Neural cell (in vitro differentiated cells): ENCODE measurements around the gene GCN1. TPM values are rescaled to one million over a fixed set of nuclear protein-coding genes. Genes with fewer than 3 reads are reported as not detected.

Experiments used
- H2AFZ ChIP-seq: fragments of 200-600, 300-800 bp; sonication (generic), shearing (Covaris generic); 2 replicates; pipeline ENCODE4 v1.6.0; 2014; ENCODE audit warnings: low read depth, mild to moderate bottlenecking, antibody characterized with exemption, low read length, moderate library complexity
- H3F3A ChIP-seq: fragments of 200-600 bp; shearing (Covaris generic); 2 replicates; pipeline ENCODE4 v1.6.1; 2016; ENCODE audit warnings: mild to moderate bottlenecking, moderate library complexity, mixed read lengths, antibody characterized with exemption, low read length; ENCODE audit not compliant: insufficient read depth, poor library complexity, severe bottlenecking
- H3K27ac ChIP-seq: fragments of 200-600, 300-800 bp; sonication (generic), shearing (Covaris generic); 2 replicates; pipeline ENCODE4 v1.5.1; 2014; ENCODE audit warnings: mild to moderate bottlenecking, low read length, moderate library complexity
- H3K27me3 ChIP-seq: fragments of 300-800, 200-600 bp; sonication (generic), shearing (Covaris generic); 2 replicates; pipeline ENCODE4 v1.6.0; 2014; ENCODE audit warnings: mild to moderate bottlenecking, low read depth, low read length, moderate library complexity; ENCODE audit not compliant: insufficient read depth
- H3K36me3 ChIP-seq: fragments of 300-800, 200-600 bp; sonication (generic), shearing (Covaris generic); 2 replicates; pipeline ENCODE4 v1.5.1; 2014; ENCODE audit warnings: mild to moderate bottlenecking, antibody characterized with exemption, low read length, moderate library complexity; ENCODE audit not compliant: insufficient read depth
- H3K4me2 ChIP-seq: fragments of 300-800, 200-600 bp; sonication (generic), shearing (Covaris generic); 2 replicates; pipeline ENCODE4 v1.6.0; 2014; ENCODE audit warnings: mild to moderate bottlenecking, low read length
- H3K4me3 ChIP-seq: fragments of 300-800, 200-600 bp; sonication (generic), shearing (Covaris generic); 2 replicates; pipeline ENCODE4 v1.5.1; 2014; ENCODE audit warnings: mild to moderate bottlenecking, low read length, moderate library complexity
- H3K79me2 ChIP-seq: fragments of 200-600 bp; shearing (Covaris generic); replicated peaks from 2 replicates; pipeline ENCODE4 v1.6.0; 2014; ENCODE audit warnings: mild to moderate bottlenecking, low read length, moderate library complexity; ENCODE audit not compliant: insufficient read depth
- H3K9ac ChIP-seq: fragments of 300-800, 200-600 bp; sonication (generic), shearing (Covaris generic); 2 replicates; pipeline ENCODE4 v1.6.1; 2016; ENCODE audit warnings: mild to moderate bottlenecking, low read length, mixed read lengths
- H3K9me2 ChIP-seq: fragments of 200-600 bp; shearing (Covaris generic); 2 replicates; pipeline ENCODE4 v1.6.1; 2016; ENCODE audit warnings: mild to moderate bottlenecking, low read length, mixed read lengths; ENCODE audit not compliant: insufficient read depth
- H3K9me3 ChIP-seq: fragments of 200-600, 300-800 bp; sonication (generic), shearing (Covaris generic); 2 replicates; pipeline ENCODE4 v1.6.1; 2016; ENCODE audit warnings: mild to moderate bottlenecking, mixed run types, low read length, moderate library complexity, mixed read lengths
- H4K20me1 ChIP-seq: fragments of 200-600 bp; shearing (Covaris generic); 2 replicates; pipeline ENCODE4 v1.6.1; 2016; ENCODE audit warnings: mild to moderate bottlenecking, mixed run types; ENCODE audit not compliant: insufficient read depth
- CTCF ChIP-seq: fragments of 450-650 bp; IDR thresholded peaks from 2 replicates; pipeline ENCODE4 v1.5.1; 2014; ENCODE audit warnings: antibody characterized with exemption, mild to moderate bottlenecking, moderate library complexity; ENCODE audit not compliant: poor library complexity, severe bottlenecking
- EP300 ChIP-seq: fragments of 450-650 bp; conservative IDR thresholded peaks from 2 replicates; pipeline ENCODE4 v1.6.1; 2014; ENCODE audit warnings: antibody characterized with exemption, mild to moderate bottlenecking, moderate library complexity; ENCODE audit not compliant: poor library complexity, severe bottlenecking
- EZH2 ChIP-seq: fragments of 200-600, 300-800 bp; shearing (Covaris generic), sonication (generic); IDR thresholded peaks from 2 replicates; pipeline ENCODE4 v1.6.1; 2014; ENCODE audit warnings: antibody characterized with exemption, low read length, borderline replicate concordance, mild to moderate bottlenecking; ENCODE audit not compliant: insufficient read depth, poor library complexity, severe bottlenecking
- MXI1 ChIP-seq: fragments of 450-650 bp; conservative IDR thresholded peaks from 2 replicates; pipeline ENCODE4 v1.6.1; 2014; ENCODE audit warnings: antibody characterized with exemption, mild to moderate bottlenecking; ENCODE audit not compliant: poor library complexity, severe bottlenecking
- POLR2AphosphoS5 ChIP-seq: IDR thresholded peaks from 2 replicates; pipeline ENCODE4 v1.6.1; 2012
- RAD21 ChIP-seq: fragments of 450-650 bp; conservative IDR thresholded peaks from 2 replicates; pipeline ENCODE4 v1.6.1; 2014; ENCODE audit warnings: antibody characterized with exemption, mild to moderate bottlenecking, moderate library complexity
- REST ChIP-seq: IDR thresholded peaks from 2 replicates; pipeline ENCODE4 v1.6.1; 2012; ENCODE audit warnings: borderline replicate concordance
- SMC3 ChIP-seq: fragments of 450-650 bp; conservative IDR thresholded peaks from 2 replicates; pipeline ENCODE4 v1.6.1; 2014; ENCODE audit warnings: antibody characterized with exemption, mild to moderate bottlenecking, moderate library complexity; ENCODE audit not compliant: poor library complexity
- TAF1 ChIP-seq: IDR thresholded peaks from 2 replicates; pipeline ENCODE4 v1.6.1; 2012; ENCODE audit warnings: low read depth
- polyA plus RNA-seq: library from polyadenylated mRNA; depleted of rRNA; stranded (reverse); fragments of >200 nt; gene quantifications from 2 replicates; pipeline ENCODE4 v1.2.3, GENCODE V29; 2014

GCN1 gene
- polyA plus RNA-seq, 1 donor from 2014 or later: 21.5 TPM

DNA sequence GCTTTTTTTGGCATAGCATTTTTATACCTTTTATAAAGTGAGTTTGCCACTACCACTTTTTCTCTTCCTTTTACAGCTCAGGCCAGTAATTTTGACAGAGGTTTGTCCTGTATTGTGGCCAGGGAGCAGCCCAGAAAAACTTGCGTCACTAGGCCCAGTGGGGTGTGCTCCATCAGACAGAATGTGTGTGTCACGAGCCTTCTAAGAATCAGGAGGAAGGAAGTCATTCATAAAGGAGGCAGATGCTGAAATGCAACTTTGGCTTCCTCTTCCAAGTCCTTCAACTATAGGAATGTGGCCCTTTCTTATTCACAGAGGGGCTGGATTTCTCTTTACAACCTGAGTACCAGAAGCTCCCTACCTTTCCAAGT lies 67.9 kb downstream of the GCN1 start:
- TF ChIP-seq CTCF: no peak
- no peak for TF ChIP-seq RAD21
- no peak for TF ChIP-seq REST
- TF ChIP-seq MXI1: no peak
- no peak for TF ChIP-seq SMC3
- TF ChIP-seq EZH2: no peak
- no peak for TF ChIP-seq TAF1
- no peak for TF ChIP-seq EP300
- TF ChIP-seq POLR2AphosphoS5: no peak
- no peaks in the 10 kb centered on the region for H3F3A ChIP-seq
- H3K36me3 ChIP-seq: no peaks in the 10 kb centered on the region
- no peaks in the 10 kb centered on the region for H4K20me1 ChIP-seq
- H3K9me3 ChIP-seq: no peaks in the 10 kb centered on the region
- H3K4me2 ChIP-seq: no peak overlapping the region
- H3K4me3 ChIP-seq: no peak overlapping the region
- no peaks in the 10 kb centered on the region for H3K27me3 ChIP-seq
- H3K27ac ChIP-seq: no peak overlapping the region
- no peak overlapping the region for H2AFZ ChIP-seq
- no peaks in the 10 kb centered on the region for H3K9me2 ChIP-seq
- H3K9ac ChIP-seq: no peak overlapping the region
- H3K79me2 ChIP-seq: no peaks in the 10 kb centered on the region

- no peak overlapping the region for H3K9ac ChIP-seq
- no peak overlapping the region for H3K4me3 ChIP-seq
- TF ChIP-seq CTCF: no peak
- TF ChIP-seq EZH2: no peak
- no peak for TF ChIP-seq MXI1
- no peak for TF ChIP-seq TAF1
- TF ChIP-seq RAD21: no peak
- TF ChIP-seq SMC3: no peak
- no peak for TF ChIP-seq POLR2AphosphoS5
- H3K36me3 ChIP-seq: no peaks in the 10 kb centered on the region
- no peak overlapping the region for H3K27ac ChIP-seq
- no peaks in the 10 kb centered on the region for H3K9me3 ChIP-seq
- no peaks in the 10 kb centered on the region for H3K27me3 ChIP-seq
- no peak overlapping the region for H2AFZ ChIP-seq
- no peak overlapping the region for H3K4me2 ChIP-seq
- no peaks in the 10 kb centered on the region for H3K79me2 ChIP-seq
- no peaks in the 10 kb centered on the region for H3K9me2 ChIP-seq
- H3F3A ChIP-seq: no peaks in the 10 kb centered on the region
- H4K20me1 ChIP-seq: no peaks in the 10 kb centered on the region
These were observed 68.5 kb downstream of the GCN1 start for GRCh38 chr12:120125792-120126634.
